ENCODE measurements around the gene LMTK3.

Gene LMTK3

GRCh38 chr19:48445256-48445605, 66.4 kb downstream of the LMTK3 start:
- peak; percentile 93 for DNase-seq

- no peak for DNase-seq
These were observed 66.8 kb downstream of the LMTK3 start for GRCh38 chr19:48444936-48445200.

GRCh38 chr19:48444129-48444935, 67.3 kb downstream of the LMTK3 start:
- no peak for DNase-seq

GRCh38 chr19:48443731-48444128, 67.9 kb downstream of the LMTK3 start:
- no peak for DNase-seq

- DNase-seq = no peak
These were observed 68.4 kb downstream of the LMTK3 start for GRCh38 chr19:48443256-48443655.

GRCh38 chr19:48442116-48443035, 69.3 kb downstream of the LMTK3 start:
- DNase-seq = no peak

GRCh38 chr19:48441360-48442050, 70.1 kb downstream of the LMTK3 start:
- no peak for DNase-seq

- no peak for DNase-seq
These were observed 75.0 kb downstream of the LMTK3 start for GRCh38 chr19:48436586-48436985.

Data from DMS 273 treated with DMSO at 0.1 percent for 48 hours (cell line).